Chondrocyte (in vitro differentiated cells): Measurements from ENCODE around the gene FOXP1. TPM values are rescaled to one million over a fixed set of nuclear protein-coding genes. Genes with fewer than 3 reads are reported as not detected.

Source experiments
- DNase-seq: peaks from one replicate; pipeline ENCODE4 v3.0.0; 2021; ENCODE audit warnings: mixed read lengths, low spot score
- H3K27ac Mint-ChIP-seq: one replicate; pipeline ENCODE4 v1.8.0; 2021; ENCODE audit warnings: mild to moderate bottlenecking, moderate library complexity, mixed read lengths; ENCODE audit not compliant: unreplicated experiment
- H3K27me3 Mint-ChIP-seq: 2 replicates; pipeline ENCODE4 v1.8.0; 2021; ENCODE audit warnings: low read depth, mixed read lengths
- H3K36me3 Mint-ChIP-seq: 2 replicates; pipeline ENCODE4 v1.8.0; 2021; ENCODE audit warnings: low read depth, mixed read lengths
- H3K4me1 Mint-ChIP-seq: 2 replicates; pipeline ENCODE4 v1.8.0; 2021; ENCODE audit warnings: low read depth, mild to moderate bottlenecking, mixed read lengths
- H3K4me3 Mint-ChIP-seq: one replicate; pipeline ENCODE4 v1.8.0; 2021; ENCODE audit warnings: mild to moderate bottlenecking, moderate library complexity, mixed read lengths; ENCODE audit not compliant: unreplicated experiment
- H3K9me3 Mint-ChIP-seq: 2 replicates; pipeline ENCODE4 v1.8.0; 2021; ENCODE audit warnings: low read depth, mixed read lengths
- total RNA-seq: library from RNA; stranded (reverse); gene quantifications from 3 replicates; pipeline ENCODE4 v1.2.1, GENCODE V29; 2021
- TF ChIP-seq, protein P1 (sequence below): fragments of 200-600 bp; sonication (generic); IDR thresholded peaks from 2 replicates; pipeline ENCODE4 v1.5.0; 2021; ENCODE audit warnings: antibody characterized with exemption, mild to moderate bottlenecking, moderate library complexity

FOXP1 gene
- total RNA-seq, 1 donor from 2014 or later = 206 TPM

DNA sequence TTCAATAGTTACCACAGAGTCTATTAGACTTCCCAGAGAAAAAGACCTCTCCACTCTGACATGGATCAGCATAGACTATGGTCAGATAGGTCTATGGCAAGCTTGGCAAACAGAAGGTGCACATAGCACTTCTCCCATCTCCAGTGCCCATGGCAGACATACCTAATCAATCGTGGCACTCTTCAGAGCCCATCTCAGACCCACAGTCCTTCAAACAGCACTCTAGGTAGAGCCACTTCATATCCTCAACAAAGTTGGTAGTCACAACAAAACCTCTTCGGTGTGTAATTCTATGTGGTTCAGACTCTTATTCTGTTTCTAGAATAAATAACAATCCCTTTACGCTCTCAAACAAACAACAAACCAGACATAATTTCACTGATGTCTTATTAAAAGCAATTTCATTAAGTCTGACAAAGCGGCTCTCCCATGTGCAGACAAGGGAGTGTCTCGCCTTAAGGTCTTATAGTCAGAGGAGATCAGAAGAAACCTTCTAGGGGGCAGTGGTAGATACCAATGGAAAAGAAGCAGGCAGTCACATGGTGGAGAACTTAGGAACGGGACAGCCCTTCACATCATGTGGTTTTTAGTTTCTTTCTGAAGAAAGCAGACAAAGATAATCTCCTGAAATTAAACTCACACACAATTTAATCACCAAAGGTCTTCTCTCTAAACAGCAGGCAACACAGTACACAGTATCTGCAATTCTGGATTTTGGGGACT lies 483.4 kb downstream of the FOXP1 start:
- H3K4me1 Mint-ChIP-seq = peaks cover 71% of the 10 kb centered on the region
- H3K4me3 Mint-ChIP-seq = no peak overlapping the region
- H3K27me3 Mint-ChIP-seq = no peaks in the 10 kb centered on the region
- TF ChIP-seq, protein P1, sequence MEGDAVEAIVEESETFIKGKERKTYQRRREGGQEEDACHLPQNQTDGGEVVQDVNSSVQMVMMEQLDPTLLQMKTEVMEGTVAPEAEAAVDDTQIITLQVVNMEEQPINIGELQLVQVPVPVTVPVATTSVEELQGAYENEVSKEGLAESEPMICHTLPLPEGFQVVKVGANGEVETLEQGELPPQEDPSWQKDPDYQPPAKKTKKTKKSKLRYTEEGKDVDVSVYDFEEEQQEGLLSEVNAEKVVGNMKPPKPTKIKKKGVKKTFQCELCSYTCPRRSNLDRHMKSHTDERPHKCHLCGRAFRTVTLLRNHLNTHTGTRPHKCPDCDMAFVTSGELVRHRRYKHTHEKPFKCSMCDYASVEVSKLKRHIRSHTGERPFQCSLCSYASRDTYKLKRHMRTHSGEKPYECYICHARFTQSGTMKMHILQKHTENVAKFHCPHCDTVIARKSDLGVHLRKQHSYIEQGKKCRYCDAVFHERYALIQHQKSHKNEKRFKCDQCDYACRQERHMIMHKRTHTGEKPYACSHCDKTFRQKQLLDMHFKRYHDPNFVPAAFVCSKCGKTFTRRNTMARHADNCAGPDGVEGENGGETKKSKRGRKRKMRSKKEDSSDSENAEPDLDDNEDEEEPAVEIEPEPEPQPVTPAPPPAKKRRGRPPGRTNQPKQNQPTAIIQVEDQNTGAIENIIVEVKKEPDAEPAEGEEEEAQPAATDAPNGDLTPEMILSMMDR = no peak
- H3K9me3 Mint-ChIP-seq = no peaks in the 10 kb centered on the region
- H3K27ac Mint-ChIP-seq = peak overlapping the region; percentile 97
- no peak for DNase-seq
- H3K36me3 Mint-ChIP-seq = no peaks in the 10 kb centered on the region

DNA sequence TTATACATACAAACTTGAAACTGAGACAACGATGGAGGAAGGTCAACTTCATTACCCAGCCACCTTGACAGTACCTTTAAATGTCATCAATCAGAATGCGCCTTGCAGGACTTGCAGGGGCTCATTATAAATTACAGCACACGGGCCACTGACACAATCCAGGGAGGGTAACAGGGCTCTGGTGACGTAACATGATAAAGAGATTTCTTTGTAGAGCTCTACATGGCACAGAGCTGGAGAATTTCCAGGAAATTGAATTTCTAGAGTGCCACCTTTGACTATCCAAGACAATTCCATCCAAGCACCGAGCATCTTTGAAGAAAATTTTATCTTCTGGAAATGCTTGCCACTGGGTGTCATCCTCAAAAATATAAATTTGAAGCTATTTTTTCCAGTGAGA lies 486.0 kb downstream of the FOXP1 start:
- Mint-ChIP-seq H3K4me1 (peaks cover 56% of the 10 kb centered on the region), H3K9me3 (no peaks in the 10 kb centered on the region), H3K4me3 (no peak overlapping the region), H3K36me3 (peaks cover 2% of the 10 kb centered on the region), H3K27me3 (no peaks in the 10 kb centered on the region), H3K27ac (no peak overlapping the region)
- no peak for DNase-seq
- TF ChIP-seq, protein P1 = no peak

DNA sequence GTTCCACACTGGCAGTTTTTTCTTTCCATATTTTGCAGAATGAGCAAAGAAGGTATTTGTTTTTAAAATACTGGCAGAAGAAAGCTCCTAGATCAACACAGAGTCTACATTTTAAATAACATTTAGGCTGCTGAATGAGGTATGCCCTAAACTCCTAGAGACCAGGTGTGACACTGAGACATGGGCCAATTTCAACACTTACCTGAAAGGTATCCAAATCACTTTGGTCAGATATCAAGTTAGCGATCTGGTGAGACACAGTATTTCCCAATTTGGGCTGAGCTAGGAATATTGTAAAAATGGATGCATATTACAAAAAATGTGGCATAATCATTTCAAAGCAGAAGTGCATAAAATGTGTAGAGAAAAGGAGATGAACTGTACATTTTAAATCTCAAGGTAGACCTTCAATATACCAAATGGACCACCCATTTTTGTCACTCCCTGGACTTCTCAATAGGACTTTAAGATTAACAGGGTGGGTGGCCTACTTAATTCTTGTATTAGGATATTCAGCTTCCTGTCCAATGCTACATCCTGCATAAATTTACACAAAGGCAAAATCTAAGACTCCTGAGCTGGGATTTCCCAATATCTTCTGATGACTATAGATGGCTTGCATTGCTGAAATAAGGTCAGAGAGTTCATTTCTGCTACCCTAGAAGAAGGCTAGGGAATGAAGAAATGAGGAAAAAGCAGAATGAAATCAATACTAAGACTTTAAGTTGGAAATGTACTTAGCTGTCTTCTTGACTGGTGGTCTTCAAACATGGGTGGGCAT lies 487.8 kb downstream of the FOXP1 start:
- no peak for DNase-seq
- Mint-ChIP-seq H3K27ac (no peak overlapping the region), H3K27me3 (no peaks in the 10 kb centered on the region), H3K9me3 (no peaks in the 10 kb centered on the region), H3K4me3 (no peak overlapping the region), H3K36me3 (peaks cover 2% of the 10 kb centered on the region), H3K4me1 (peaks cover 41% of the 10 kb centered on the region)
- TF ChIP-seq, protein P1 = no peak

DNA sequence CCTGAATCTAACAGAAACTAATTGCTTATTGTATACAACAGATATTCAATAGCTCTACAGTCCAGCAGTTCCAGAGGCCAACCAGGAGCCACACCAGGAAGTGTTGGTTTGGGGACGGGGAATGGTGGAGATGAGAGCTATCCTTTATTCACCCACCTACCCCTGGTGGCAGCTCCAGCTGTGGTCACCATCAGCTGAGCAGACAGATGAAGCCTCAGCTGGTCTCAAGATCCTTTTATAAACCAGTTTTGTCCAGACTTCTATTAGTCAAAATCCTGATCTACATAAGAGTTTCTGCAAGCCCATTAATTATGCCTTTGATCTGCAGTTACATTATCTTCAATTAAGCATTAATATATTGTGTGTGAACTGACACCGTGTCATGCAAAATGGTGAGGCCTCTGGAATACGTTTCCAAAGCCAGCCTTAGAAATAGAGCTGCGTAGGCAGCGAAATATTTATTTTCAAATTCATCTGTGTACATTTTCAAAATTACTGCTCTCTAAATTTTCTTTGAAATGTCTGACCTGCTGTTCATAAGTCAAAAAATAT lies 488.8 kb downstream of the FOXP1 start:
- TF ChIP-seq, protein P1 = no peak
- H3K27me3 Mint-ChIP-seq = no peaks in the 10 kb centered on the region
- peaks cover 2% of the 10 kb centered on the region for H3K36me3 Mint-ChIP-seq
- H3K9me3 Mint-ChIP-seq = no peaks in the 10 kb centered on the region
- peak overlapping the region; percentile 41 for H3K27ac Mint-ChIP-seq
- no peak overlapping the region for H3K4me3 Mint-ChIP-seq
- peaks cover 32% of the 10 kb centered on the region for H3K4me1 Mint-ChIP-seq
- no peak for DNase-seq

DNA sequence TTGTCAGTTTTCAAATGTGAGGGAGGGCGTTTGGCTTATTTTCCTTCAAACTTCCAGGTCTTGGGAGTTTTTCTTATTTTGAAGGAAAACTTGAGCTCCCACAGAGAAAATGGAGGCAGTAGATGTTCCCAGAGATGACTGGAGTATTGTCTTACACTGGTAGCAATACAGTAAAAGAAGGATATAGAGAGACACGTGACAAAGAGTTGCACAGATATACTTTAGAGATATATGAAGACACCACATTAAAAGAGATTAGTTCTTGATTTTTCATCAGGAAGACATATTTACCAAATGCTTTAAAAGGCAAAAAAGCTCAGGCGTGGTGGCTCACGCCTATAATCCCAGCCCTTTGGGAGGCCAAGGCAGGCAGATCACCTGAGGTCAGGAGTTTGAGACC lies 490.9 kb downstream of the FOXP1 start:
- no peaks in the 10 kb centered on the region for H3K9me3 Mint-ChIP-seq
- TF ChIP-seq, protein P1 = no peak
- H3K4me1 Mint-ChIP-seq = peaks cover 39% of the 10 kb centered on the region
- no peak for DNase-seq
- H3K27me3 Mint-ChIP-seq = no peaks in the 10 kb centered on the region
- peaks cover 12% of the 10 kb centered on the region for H3K36me3 Mint-ChIP-seq
- no peak overlapping the region for H3K4me3 Mint-ChIP-seq
- H3K27ac Mint-ChIP-seq = peak overlapping the region; percentile 28
